ENCODE results near the gene PRM1.
"Not testable (repeated sequence)": the region's sequence is repeated elsewhere in the genome, so short reads cannot be mapped to it uniquely, and the experiment has no call there.

PRM1 gene

GRCh38 chr16:11298143-11298900 lies 17.2 kb upstream of the PRM1 start:
- no peak for DNase-seq (ENCODE audit: low read depth in 2 of 2)

- DNase-seq (ENCODE audit: low read depth in 2 of 2), result peak; percentile 41 to 57
Observed at GRCh38 chr16:11297492-11298142, 16.5 kb upstream of the PRM1 start.

- no peak for DNase-seq (ENCODE audit: low read depth in 2 of 2)
Observed at GRCh38 chr16:11296706-11297491, 15.8 kb upstream of the PRM1 start.

- no peak for DNase-seq (ENCODE audit: low read depth in 2 of 2)
Observed at GRCh38 chr16:11296351-11296705, 15.2 kb upstream of the PRM1 start.

- DNase-seq (ENCODE audit: low read depth in 2 of 2), result no peak
Observed at GRCh38 chr16:11295672-11296071, 14.5 kb upstream of the PRM1 start.

- DNase-seq (ENCODE audit: low read depth in 2 of 2), result no peak
Observed at GRCh38 chr16:11292076-11292748, 11.1 kb upstream of the PRM1 start.

- no peak for DNase-seq (ENCODE audit: low read depth in 2 of 2)
Observed at GRCh38 chr16:11291091-11291703, 10.1 kb upstream of the PRM1 start.

- DNase-seq (ENCODE audit: low read depth in 2 of 2), result no peak
Observed at GRCh38 chr16:11290102-11290893, 9.2 kb upstream of the PRM1 start.

GRCh38 chr16:11289696-11290095 lies 8.6 kb upstream of the PRM1 start:
- not testable (repeated sequence) for DNase-seq (ENCODE audit: low read depth in 2 of 2)

- no peak for DNase-seq (ENCODE audit: low read depth in 2 of 2)
Observed at GRCh38 chr16:11289202-11289601, 8.1 kb upstream of the PRM1 start.

- no peak for DNase-seq (ENCODE audit: low read depth in 2 of 2)
Observed at GRCh38 chr16:11285842-11286241, 4.7 kb upstream of the PRM1 start.

GRCh38 chr16:11283820-11284248 lies 2.7 kb upstream of the PRM1 start:
- DNase-seq (ENCODE audit: low read depth in 2 of 2), result no peak

GRCh38 chr16:11278681-11279628 lies 2.2 kb downstream of the PRM1 start:
- no peak for DNase-seq (ENCODE audit: low read depth in 2 of 2)

- no peak for DNase-seq (ENCODE audit: low read depth in 2 of 2)
Observed at GRCh38 chr16:11277607-11278337, 3.4 kb downstream of the PRM1 start.

GRCh38 chr16:11276896-11277593 lies 4.1 kb downstream of the PRM1 start:
- DNase-seq (ENCODE audit: low read depth in 2 of 2), result no peak

- DNase-seq (ENCODE audit: low read depth in 2 of 2), result no peak
Observed at GRCh38 chr16:11276143-11276895, 4.8 kb downstream of the PRM1 start, which contains the start of gene PRM2. TSS of gene PRM2 (minus strand) at chr16:11276480. CDS start at chr16:11276370, 110 bp downstream.

GRCh38 chr16:11274964-11275363 lies 6.2 kb downstream of the PRM1 start:
- no peak for DNase-seq (ENCODE audit: low read depth in 2 of 2)
